Hepatocyte (in vitro differentiated cells): ENCODE data around the gene LRRN4CL. TPM values are rescaled to one million over a fixed set of nuclear protein-coding genes. Genes with fewer than 3 reads are reported as not detected.

Experiments
- DNase-seq: peaks from one replicate; pipeline ENCODE4 v3.0.0-alpha.2; 2016; ENCODE audit warnings: low spot score
- H2AFZ ChIP-seq: fragments of 200-600 bp; sonication (generic); 2 replicates; pipeline ENCODE4 v1.6.0; 2016; ENCODE audit warnings: antibody characterized with exemption, mild to moderate bottlenecking
- H3K27ac ChIP-seq: fragments of 200-600 bp; sonication (generic); 2 replicates; pipeline ENCODE4 v1.5.1; 2016; ENCODE audit warnings: mild to moderate bottlenecking
- H3K27me3 ChIP-seq: fragments of 200-600 bp; sonication (generic); 2 replicates; pipeline ENCODE4 v1.6.1; 2016
- H3K36me3 ChIP-seq: fragments of 200-600 bp; sonication (generic); replicated peaks from 2 replicates; pipeline ENCODE4 v1.5.1; 2016; ENCODE audit warnings: low read depth; ENCODE audit not compliant: insufficient read depth
- H3K4me1 ChIP-seq: fragments of 200-600 bp; sonication (generic); 2 replicates; pipeline ENCODE4 v1.5.1; 2016; ENCODE audit warnings: mild to moderate bottlenecking, moderate library complexity; ENCODE audit not compliant: insufficient read depth
- H3K4me2 ChIP-seq: fragments of 200-600 bp; sonication (generic); 2 replicates; pipeline ENCODE4 v1.6.0; 2016
- H3K4me3 ChIP-seq: fragments of 200-600 bp; sonication (generic); 2 replicates; pipeline ENCODE4 v1.5.1; 2016; ENCODE audit warnings: mild to moderate bottlenecking
- H3K79me2 ChIP-seq: fragments of 200-600 bp; sonication (generic); 2 replicates; pipeline ENCODE4 v1.6.0; 2017; ENCODE audit warnings: mild to moderate bottlenecking
- H3K9me2 ChIP-seq: fragments of 200-600 bp; sonication (generic); replicated peaks from 2 replicates; pipeline ENCODE4 v1.6.0; 2017; ENCODE audit warnings: mild to moderate bottlenecking; ENCODE audit not compliant: insufficient read depth
- H3K9me3 ChIP-seq: fragments of 200-600 bp; sonication (generic); 2 replicates; pipeline ENCODE4 v1.5.1; 2016; ENCODE audit warnings: low read depth, mild to moderate bottlenecking
- H4K20me1 ChIP-seq: fragments of 200-600 bp; sonication (generic); 2 replicates; pipeline ENCODE4 v1.6.0; 2016; ENCODE audit warnings: mild to moderate bottlenecking; ENCODE audit not compliant: insufficient read depth, poor library complexity, severe bottlenecking
- CTCF ChIP-seq: fragments of 200-600 bp; sonication (generic); IDR thresholded peaks from 2 replicates; pipeline ENCODE4 v1.5.1; 2016; ENCODE audit warnings: antibody characterized with exemption, mild to moderate bottlenecking; ENCODE audit not compliant: poor library complexity
- EZH2 ChIP-seq: fragments of 200-600 bp; sonication (generic); IDR thresholded peaks from 2 replicates; pipeline ENCODE4 v1.6.1; 2016; ENCODE audit warnings: antibody characterized with exemption, mild to moderate bottlenecking, borderline replicate concordance
- EZH2phosphoT487 ChIP-seq: fragments of 200-600 bp; sonication (generic); IDR thresholded peaks from one replicate; pipeline ENCODE4 v1.6.1; 2018; ENCODE audit warnings: antibody characterized with exemption, mild to moderate bottlenecking, low read depth, moderate library complexity; ENCODE audit not compliant: unreplicated experiment, severe bottlenecking
- WGBS: methylation state at CpG from one replicate; pipeline ENCODE4 v1.1.6; 2016; ENCODE audit warnings: low lambda C conversion rate; ENCODE audit errors: missing lambda C conversion rate; 5-methylcytosine and 5-hydroxymethylcytosine counted together
- polyA plus RNA-seq: library from polyadenylated mRNA; unstranded; fragments of >200 nt; fragmentation: Nextera tagmentation; extraction: Ambion mirVana; gene quantifications from 2 replicates; pipeline ENCODE4 v1.2.1, GENCODE V29; 2016
- total RNA-seq: library from RNA; depleted of rRNA; stranded (reverse); fragments of >200 nt; gene quantifications from 2 replicates; pipeline ENCODE4 v1.2.3, GENCODE V29; 2014

Gene LRRN4CL
- total and polyA plus RNA-seq, 2 experiments from 2014 or later = 0.40 to 0.41 TPM

GRCh38 chr11:62649486-62649885 lies 39.8 kb downstream of the LRRN4CL start:
- Histone ChIP-seq H3K4me3 (no peak overlapping the region), H3K9me2 (no peaks in the 10 kb centered on the region), H3K27ac (no peak overlapping the region), H3K27me3 (no peaks in the 10 kb centered on the region), H2AFZ (no peak overlapping the region), H3K36me3 (no peaks in the 10 kb centered on the region), H3K4me1 (peaks cover 4% of the 10 kb centered on the region), H3K79me2 (peaks cover 45% of the 10 kb centered on the region), H4K20me1 (no peaks in the 10 kb centered on the region), H3K9me3 (no peaks in the 10 kb centered on the region), H3K4me2 (no peak overlapping the region)
- TF ChIP-seq EZH2 (no peak), CTCF (no peak), EZH2phosphoT487 (no peak)
- 96% methylated on average over 11 of the region's 11 CpGs for WGBS
- DNase-seq = no peak

DNA sequence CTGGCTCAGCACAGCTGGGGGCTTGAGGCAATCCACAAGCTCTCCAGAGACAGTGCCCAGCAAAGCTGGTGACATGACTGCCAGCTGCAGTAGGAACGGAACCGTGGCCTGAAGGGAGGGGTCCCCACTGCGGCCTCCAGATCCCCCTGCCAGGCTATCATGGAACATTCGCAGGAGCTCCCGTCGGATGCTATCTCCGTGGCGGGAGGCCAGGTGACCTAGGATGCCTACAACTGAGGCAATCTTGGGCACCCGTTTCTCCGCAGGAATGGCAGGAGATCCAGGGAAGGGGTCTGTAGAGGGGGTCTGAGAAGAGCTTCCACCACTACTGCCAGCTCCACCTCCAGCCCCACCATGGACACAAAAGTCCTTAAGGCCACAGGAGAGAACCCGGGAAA lies 40.4 kb downstream of the LRRN4CL start:
- DNase-seq = no peak
- Histone ChIP-seq H3K4me2 (no peak overlapping the region), H3K9me2 (no peaks in the 10 kb centered on the region), H3K27ac (no peak overlapping the region), H4K20me1 (no peaks in the 10 kb centered on the region), H3K4me3 (no peak overlapping the region), H3K27me3 (no peaks in the 10 kb centered on the region), H3K79me2 (peaks cover 50% of the 10 kb centered on the region), H2AFZ (no peak overlapping the region), H3K9me3 (no peaks in the 10 kb centered on the region), H3K36me3 (no peaks in the 10 kb centered on the region), H3K4me1 (peaks cover 4% of the 10 kb centered on the region)
- no peak for TF ChIP-seq EZH2phosphoT487
- TF ChIP-seq CTCF = no peak
- TF ChIP-seq EZH2 = no peak
- 98% methylated on average over 11 of the region's 11 CpGs for WGBS

DNA sequence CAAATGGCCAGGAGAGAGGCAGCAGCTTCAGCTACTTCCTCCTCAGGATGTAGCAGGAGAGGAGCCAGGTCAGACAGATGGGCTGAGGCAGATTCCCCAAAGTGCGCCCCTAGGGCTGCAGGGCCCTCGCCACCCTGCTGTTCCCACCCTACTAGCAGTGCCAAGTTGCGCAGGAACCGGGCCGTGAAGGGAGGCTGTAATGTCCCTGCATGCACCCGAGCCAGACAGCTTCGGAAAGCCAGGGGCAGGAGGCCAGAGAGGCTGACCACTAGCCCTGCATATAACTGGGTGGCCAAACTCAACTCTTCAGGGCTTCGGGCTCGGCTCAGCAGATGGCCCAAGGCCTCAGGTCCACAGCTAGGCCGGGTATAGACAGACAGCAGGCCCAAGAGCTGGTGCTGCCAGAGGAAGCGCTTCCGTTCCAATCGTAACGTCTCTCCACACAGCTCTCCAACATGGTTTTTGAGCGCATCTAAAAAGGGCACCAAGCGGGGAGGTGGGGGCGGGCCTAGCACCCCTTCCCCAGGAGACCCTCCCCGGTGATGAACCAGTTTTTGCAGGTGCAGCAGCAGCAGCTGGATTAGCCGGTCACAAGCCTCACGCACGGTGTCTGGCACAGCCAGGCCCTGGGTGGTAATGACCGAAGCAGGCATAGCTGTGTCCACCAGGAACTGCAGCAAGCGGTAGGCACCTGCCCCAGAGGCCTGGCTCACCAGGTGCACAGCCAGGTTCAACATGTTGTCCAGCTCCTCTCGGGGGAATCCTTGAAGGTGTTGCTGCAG lies 41.0 kb downstream of the LRRN4CL start:
- WGBS = 99% methylated on average over 24 of the region's 24 CpGs
- no peak overlapping the region for H2AFZ ChIP-seq
- H3K4me2 ChIP-seq = no peak overlapping the region
- peaks cover 56% of the 10 kb centered on the region for H3K79me2 ChIP-seq
- H3K9me2 ChIP-seq = no peaks in the 10 kb centered on the region
- H3K4me1 ChIP-seq = peaks cover 4% of the 10 kb centered on the region
- H3K27me3 ChIP-seq = no peaks in the 10 kb centered on the region
- H4K20me1 ChIP-seq = no peaks in the 10 kb centered on the region
- H3K9me3 ChIP-seq = no peaks in the 10 kb centered on the region
- no peak overlapping the region for H3K27ac ChIP-seq
- TF ChIP-seq EZH2 (no peak), CTCF (no peak), EZH2phosphoT487 (no peak)
- H3K4me3 ChIP-seq = no peak overlapping the region
- no peak for DNase-seq
- no peaks in the 10 kb centered on the region for H3K36me3 ChIP-seq
